H1 (cell line): ENCODE data around the gene ELFN2. TPM values are rescaled to one million over a fixed set of nuclear protein-coding genes. Genes with fewer than 3 reads are reported as not detected.

Experiments
- CHD7 ChIP-seq: fragments of 300-600 bp; sonication (generic); IDR thresholded peaks from 2 replicates; pipeline ENCODE4 v1.7.1; 2012; ENCODE audit warnings: low read length, moderate library complexity, mild to moderate bottlenecking, inconsistent platforms; ENCODE audit not compliant: insufficient replicate concordance
- RXRA ChIP-seq: IDR thresholded peaks from 2 replicates; pipeline ENCODE4 v1.6.1; 2011; ENCODE audit warnings: low read depth, mild to moderate bottlenecking, low read length, moderate library complexity; ENCODE audit not compliant: insufficient read depth
- polyA plus RNA-seq, 7 experiments: library from polyadenylated mRNA; depleted of rRNA in 3 of 7; stranded (reverse) in 5 of 7; unstranded in 2 of 7; fragments of >200 nt in 5 of 7; fragments of 200-250 nt in 2 of 7; gene quantifications; 1 replicate in 5 of 7; 2 replicates in 1 of 7; 4 replicates in 1 of 7; pipeline versions ENCODE4 v1.2.1 to v1.2.3, GENCODE V29; 2011 to 2013; ENCODE audit warnings: missing spikeins in 2 of 7, mixed read lengths in 2 of 7
- total RNA-seq: library from RNA; stranded (reverse); fragmentation: NEBNext Ultra II Directional; extraction: Animal tissue kit (Norgen Biotek cat#: 25700); gene quantifications from 2 replicates; pipeline ENCODE4 v1.2.1, GENCODE V29; 2021

ELFN2 gene
- total and polyA plus RNA-seq, 2 of the 8 experiments (the other 6 are each of a cell fraction or from before 2014, with no cell fraction given) = 0.63 to 0.88 TPM

GRCh38 chr22:37406441-37407235 is 20.6 kb downstream of the ELFN2 start (continued):
- TF ChIP-seq CHD7 = no peak
- no peak for TF ChIP-seq RXRA
